ENCODE measurements around the gene SCO2. TPM values are rescaled to one million over a fixed set of nuclear protein-coding genes. Genes with fewer than 3 reads are reported as not detected.

SCO2 gene
- total RNA-seq, 1 experiment from 2014 or later: 3.0 TPM

DNA sequence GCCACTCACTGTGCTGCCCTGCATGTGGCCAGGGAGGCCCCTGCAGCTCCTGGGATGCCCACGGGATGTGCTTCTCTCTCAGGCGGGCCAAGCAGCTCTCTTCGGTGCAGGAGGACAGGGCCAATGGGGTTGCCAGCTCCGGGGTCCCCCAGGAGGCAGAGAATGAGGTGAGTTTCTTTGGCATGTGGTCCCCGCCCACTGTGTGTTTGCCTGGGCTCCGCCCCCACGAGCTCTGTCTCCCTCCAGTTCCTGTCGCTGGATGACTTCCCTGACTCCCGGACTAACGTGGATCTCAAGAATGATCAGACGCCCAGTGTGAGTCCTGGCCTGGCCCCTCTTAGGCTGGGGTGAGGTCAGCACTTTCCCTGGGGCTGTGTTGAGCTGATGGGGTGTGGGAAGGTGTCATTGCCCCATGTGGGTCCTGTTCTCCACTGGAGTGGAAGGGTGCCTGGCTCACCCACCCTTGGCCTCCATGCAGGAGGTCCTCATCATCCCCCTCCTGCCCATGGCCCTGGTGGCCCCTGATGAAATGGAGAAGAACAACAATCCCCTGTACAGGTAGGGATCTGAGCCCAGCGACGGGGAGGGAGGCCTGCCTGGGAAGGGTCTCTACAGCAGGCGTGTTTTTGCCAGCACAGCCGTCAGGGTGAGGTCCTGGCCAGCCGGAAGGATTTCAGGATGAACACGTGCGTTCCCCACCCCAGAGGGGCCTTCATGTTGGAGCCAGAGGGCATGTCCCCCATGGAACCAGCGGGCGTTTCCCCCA, 7.7 kb downstream of the SCO2 start:
- no TSS peak for BruUV-seq (replicated peaks)

GRCh38 chr22:50516891-50517290, 8.5 kb downstream of the SCO2 start:
- no peaks in the 10 kb centered on the region for H3K9me2 ChIP-seq (ENCODE audit: insufficient read depth)
- H3K4me3 ChIP-seq: no peak overlapping the region
- H3K27ac ChIP-seq: no peak overlapping the region
- no peak overlapping the region for H3K4me2 ChIP-seq
- H3F3A ChIP-seq (ENCODE audit: insufficient read depth, low read depth): peaks cover 5% of the 10 kb centered on the region; the same call in 1 of the 2 replicates
- peaks cover 18% of the 10 kb centered on the region for H4K20me1 ChIP-seq (ENCODE audit: insufficient read depth)
- DNase-seq: no peak
- TF ChIP-seq EZH2 (IDR thresholded peaks at IDR 0.05; ENCODE audit: low read depth) (no peak), CTCF (conservative IDR thresholded peaks at IDR 0.05) (no peak)
- H3K36me3 ChIP-seq (ENCODE audit: low read depth): peaks cover 21% of the 10 kb centered on the region; the same call in 1 of the 2 replicates
- intact Hi-C loops (cut with micrococcal nuclease; ENCODE audit: unreplicated experiment): no loop called here
- CTCF ChIA-PET: no interaction called here
- POLR2A ChIA-PET (ENCODE audit: unreplicated experiment): no interaction called here
- H3K79me2 ChIP-seq (ENCODE audit: low read depth): peaks cover 42% of the 10 kb centered on the region
- no peaks in the 10 kb centered on the region for H3K9me3 ChIP-seq (ENCODE audit: insufficient read depth, low read depth)
- no peaks in the 10 kb centered on the region for H3K27me3 ChIP-seq (ENCODE audit: insufficient read depth, low read depth)
- BruUV-seq (replicated peaks): no TSS peak
- H3K4me1 ChIP-seq (replicated peaks; ENCODE audit: insufficient read depth): no peaks in the 10 kb centered on the region
- no peak overlapping the region for H2AFZ ChIP-seq

More for the DNA sequence above, 7.7 kb downstream of the SCO2 start:
- Histone ChIP-seq H3K4me2 (no peak overlapping the region), H3K79me2 (ENCODE audit: low read depth) (peaks cover 37% of the 10 kb centered on the region), H3K9me2 (ENCODE audit: insufficient read depth) (no peaks in the 10 kb centered on the region), H4K20me1 (ENCODE audit: insufficient read depth) (peaks cover 22% of the 10 kb centered on the region), H3K27ac (no peak overlapping the region), H3K4me1 (replicated peaks; ENCODE audit: insufficient read depth) (no peaks in the 10 kb centered on the region), H3K9me3 (ENCODE audit: insufficient read depth, low read depth) (no peaks in the 10 kb centered on the region), H2AFZ (no peak overlapping the region), H3K36me3 (ENCODE audit: low read depth) (peaks cover 21% of the 10 kb centered on the region; the same call in 1 of the 2 replicates), H3K4me3 (no peak overlapping the region), H3F3A (ENCODE audit: insufficient read depth, low read depth) (peaks cover 5% of the 10 kb centered on the region; the same call in 1 of the 2 replicates), H3K27me3 (ENCODE audit: insufficient read depth, low read depth) (no peaks in the 10 kb centered on the region)
- POLR2A ChIA-PET (ENCODE audit: unreplicated experiment): no interaction called here
- intact Hi-C loops (cut with micrococcal nuclease; ENCODE audit: unreplicated experiment): no loop called here
- DNase-seq: no peak
- TF ChIP-seq CTCF (conservative IDR thresholded peaks at IDR 0.05) (no peak), EZH2 (IDR thresholded peaks at IDR 0.05; ENCODE audit: low read depth) (no peak)
- CTCF ChIA-PET: no interaction called here

GRCh38 chr22:50516068-50516467, 9.3 kb downstream of the SCO2 start:
- no peak overlapping the region for H3K27ac ChIP-seq
- H3K9me3 ChIP-seq (ENCODE audit: insufficient read depth, low read depth): no peaks in the 10 kb centered on the region
- H3K4me2 ChIP-seq: no peak overlapping the region
- no peak overlapping the region for H2AFZ ChIP-seq
- TF ChIP-seq EZH2 (IDR thresholded peaks at IDR 0.05; ENCODE audit: low read depth): no peak
- TF ChIP-seq CTCF (conservative IDR thresholded peaks at IDR 0.05): no peak
- intact Hi-C loops (cut with micrococcal nuclease; ENCODE audit: unreplicated experiment): no loop called here
- DNase-seq: no peak
- H3K79me2 ChIP-seq (ENCODE audit: low read depth): peaks cover 48% of the 10 kb centered on the region
- H3K9me2 ChIP-seq (ENCODE audit: insufficient read depth): no peaks in the 10 kb centered on the region
- BruUV-seq (replicated peaks): no TSS peak
- peaks cover 18% of the 10 kb centered on the region for H4K20me1 ChIP-seq (ENCODE audit: insufficient read depth)
- no peak overlapping the region for H3K4me3 ChIP-seq
- peaks cover 21% of the 10 kb centered on the region; the same call in 1 of the 2 replicates for H3K36me3 ChIP-seq (ENCODE audit: low read depth)
- peaks cover 5% of the 10 kb centered on the region; the same call in 1 of the 2 replicates for H3F3A ChIP-seq (ENCODE audit: insufficient read depth, low read depth)
- POLR2A ChIA-PET (ENCODE audit: unreplicated experiment): no interaction called here
- no peaks in the 10 kb centered on the region for H3K4me1 ChIP-seq (replicated peaks; ENCODE audit: insufficient read depth)
- H3K27me3 ChIP-seq (ENCODE audit: insufficient read depth, low read depth): no peaks in the 10 kb centered on the region
- CTCF ChIA-PET: interaction anchor here (0.5 kb wide), 1 partner anchor 192 kb away, joined by 14 read pairs; no protein-coding TSS in a partner anchor
